ENCODE results near the gene RASAL1. TPM values are rescaled to one million over a fixed set of nuclear protein-coding genes. Genes with fewer than 3 reads are reported as not detected.
A peak's percentile ranks its signal among the peaks of the same experiment; 100 is the strongest.

RASAL1 gene
- total and polyA plus RNA-seq, 10 donors = 0.13 to 1.7 (median 0.62) TPM; not detected in 2

DNA sequence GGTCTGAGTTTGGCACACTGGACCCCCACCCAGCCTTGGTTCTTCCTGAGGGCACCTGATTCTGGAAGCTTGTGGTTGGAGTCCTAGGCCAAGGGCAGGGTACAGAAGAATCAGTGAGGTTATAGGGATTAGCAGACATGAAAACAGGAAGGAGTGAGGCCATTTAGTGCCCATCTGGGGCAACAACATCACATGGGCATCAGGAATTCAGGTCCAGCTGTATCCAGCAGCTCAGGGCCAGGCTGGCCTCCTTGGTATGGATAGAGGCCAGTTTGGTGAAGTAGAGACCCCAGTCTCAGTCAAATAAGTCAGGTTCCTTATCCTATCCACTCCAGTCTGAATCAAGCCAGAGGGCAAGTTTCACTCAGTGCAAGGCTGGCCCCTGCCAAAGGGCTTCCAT, 36.2 kb downstream of the RASAL1 start:
- peaks cover 0 to 30% (median 15%) of the 10 kb centered on the region in 6 donors for H3K36me3 ChIP-seq

DNA sequence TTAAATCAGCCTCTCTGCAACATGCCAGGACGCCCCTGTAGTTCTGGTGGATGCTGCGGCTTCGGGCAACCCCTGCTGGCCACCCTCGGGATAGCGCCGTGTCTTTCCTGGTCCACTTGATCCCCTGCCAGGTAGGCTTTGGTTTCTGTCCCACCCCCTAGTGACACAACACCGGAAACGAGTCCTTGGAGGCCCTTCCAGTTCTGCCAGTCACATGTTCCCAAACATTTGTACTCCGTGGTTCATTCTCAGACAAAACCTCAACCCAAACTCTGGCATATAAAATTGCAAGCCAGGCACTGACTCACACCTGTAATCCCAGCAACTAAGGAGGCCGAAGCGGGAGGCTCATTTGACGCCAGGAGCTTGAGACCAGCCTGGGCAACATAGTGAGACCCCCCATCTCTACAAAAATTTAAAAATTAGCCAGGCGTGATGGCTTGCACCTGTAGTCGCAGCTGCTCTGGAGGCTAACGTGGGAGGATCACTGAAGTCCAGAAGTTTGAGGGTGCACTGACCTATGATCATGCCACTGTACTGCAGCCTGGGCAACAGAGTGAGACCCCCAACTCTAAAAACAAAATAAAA, 37.0 kb downstream of the RASAL1 start:
- no peak overlapping the region for H3K4me3 ChIP-seq
- DNase-seq = peak; percentile 89
- H3K9me3 ChIP-seq = no peaks in the 10 kb centered on the region
- peaks cover 0 to 39% (median 19%) of the 10 kb centered on the region in 6 donors for H3K36me3 ChIP-seq
- H3K27me3 ChIP-seq (replicated peaks in 1 of 7) = peaks cover 0 to 8% (median 0%) of the 10 kb centered on the region in 7 donors
- 25 to 33% (median 27%) methylated on average over 14 to 15 of the region's 15 CpGs for WGBS, 5 donors
- TF ChIP-seq POLR2AphosphoS5 (IDR thresholded peaks at IDR 0.05) (peak; percentile 43 to 75 (median 73)), POLR2A (IDR thresholded peaks at IDR 0.05) (no peak)
- TF ChIP-seq, protein P1, sequence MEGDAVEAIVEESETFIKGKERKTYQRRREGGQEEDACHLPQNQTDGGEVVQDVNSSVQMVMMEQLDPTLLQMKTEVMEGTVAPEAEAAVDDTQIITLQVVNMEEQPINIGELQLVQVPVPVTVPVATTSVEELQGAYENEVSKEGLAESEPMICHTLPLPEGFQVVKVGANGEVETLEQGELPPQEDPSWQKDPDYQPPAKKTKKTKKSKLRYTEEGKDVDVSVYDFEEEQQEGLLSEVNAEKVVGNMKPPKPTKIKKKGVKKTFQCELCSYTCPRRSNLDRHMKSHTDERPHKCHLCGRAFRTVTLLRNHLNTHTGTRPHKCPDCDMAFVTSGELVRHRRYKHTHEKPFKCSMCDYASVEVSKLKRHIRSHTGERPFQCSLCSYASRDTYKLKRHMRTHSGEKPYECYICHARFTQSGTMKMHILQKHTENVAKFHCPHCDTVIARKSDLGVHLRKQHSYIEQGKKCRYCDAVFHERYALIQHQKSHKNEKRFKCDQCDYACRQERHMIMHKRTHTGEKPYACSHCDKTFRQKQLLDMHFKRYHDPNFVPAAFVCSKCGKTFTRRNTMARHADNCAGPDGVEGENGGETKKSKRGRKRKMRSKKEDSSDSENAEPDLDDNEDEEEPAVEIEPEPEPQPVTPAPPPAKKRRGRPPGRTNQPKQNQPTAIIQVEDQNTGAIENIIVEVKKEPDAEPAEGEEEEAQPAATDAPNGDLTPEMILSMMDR (IDR thresholded peaks at IDR 0.05 in 8 of 11, conservative IDR thresholded peaks at IDR 0.05 in 3 of 11) = peak; percentile 80 to 96 (median 90)
- H3K4me1 ChIP-seq = peaks cover 5 to 58% (median 20%) of the 10 kb centered on the region in 6 donors
- H3K27ac ChIP-seq = peak overlapping the region in 3 of 8 donors; percentile 21 to 39 (median 31)
- intact Hi-C loops (cut with DNase I; ENCODE audit: low total_unique reads) = loop anchor here (2.0 to 10.0 kb wide), 2 partner anchors 50 to 56 kb away; no protein-coding TSS in a partner anchor

More for the DNA sequence above, 36.2 kb downstream of the RASAL1 start:
- intact Hi-C loops (cut with DNase I; ENCODE audit: low total_unique reads) = loop anchor here (2.0 to 10.0 kb wide), 2 partner anchors 51 to 55 kb away; no protein-coding TSS in a partner anchor
- no peak overlapping the region for H3K27ac ChIP-seq
- TF ChIP-seq POLR2A (IDR thresholded peaks at IDR 0.05) (no peak), POLR2AphosphoS5 (IDR thresholded peaks at IDR 0.05) (no peak)
- TF ChIP-seq, protein P1 (IDR thresholded peaks at IDR 0.05 in 8 of 11, conservative IDR thresholded peaks at IDR 0.05 in 3 of 11) = no peak
- H3K4me3 ChIP-seq = no peak overlapping the region
- H3K27me3 ChIP-seq (replicated peaks in 1 of 7) = peaks cover 0 to 16% (median 0%) of the 10 kb centered on the region in 7 donors
- DNase-seq = no peak
- H3K9me3 ChIP-seq = no peaks in the 10 kb centered on the region
- H3K4me1 ChIP-seq = peaks cover 8 to 60% (median 27%) of the 10 kb centered on the region in 6 donors

DNA sequence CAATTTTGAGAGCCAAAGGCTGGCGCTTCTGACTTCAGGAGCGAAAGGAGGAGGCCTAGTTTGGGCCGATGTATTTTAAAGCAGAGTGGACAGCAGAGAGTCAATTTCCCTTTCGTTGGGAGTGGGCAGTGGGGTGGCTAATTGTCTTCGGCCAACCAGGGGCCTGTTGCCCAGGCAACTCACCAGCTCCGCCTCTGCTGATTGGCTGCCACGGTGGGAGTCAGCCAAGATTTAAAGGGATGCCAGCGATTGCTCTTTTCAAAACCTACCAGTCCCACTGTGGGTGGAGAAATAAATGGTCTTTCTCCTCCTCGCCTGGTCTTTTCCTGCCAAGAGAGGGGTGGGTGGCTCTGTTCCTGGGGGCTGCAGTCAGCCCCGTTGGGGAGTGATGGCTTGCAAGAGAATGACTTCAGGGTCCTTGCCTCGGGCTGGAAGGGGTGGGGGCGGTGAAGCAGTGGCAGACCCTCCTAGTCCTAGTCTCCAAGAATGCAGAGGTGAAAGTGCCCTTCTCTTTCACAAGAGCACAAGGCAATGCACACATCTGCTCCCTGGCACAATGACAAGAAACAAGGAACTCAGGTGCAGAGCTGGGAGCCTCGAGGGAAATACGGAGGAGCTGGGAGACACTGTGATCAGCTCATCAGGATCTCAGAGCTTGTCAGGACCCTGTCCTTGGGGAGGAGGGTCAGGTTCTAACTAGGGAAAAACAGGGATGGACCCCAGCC, 37.7 kb downstream of the RASAL1 start:
- no peak for TF ChIP-seq POLR2A (IDR thresholded peaks at IDR 0.05)
- no peak for TF ChIP-seq POLR2AphosphoS5 (IDR thresholded peaks at IDR 0.05)
- TF ChIP-seq, protein P1 (IDR thresholded peaks at IDR 0.05 in 8 of 11, conservative IDR thresholded peaks at IDR 0.05 in 3 of 11) = no peak
- WGBS, 5 donors = 57 to 68% (median 62%) methylated on average over 14 of the region's 14 CpGs
- H3K4me3 ChIP-seq = no peak overlapping the region
- H3K27me3 ChIP-seq (replicated peaks in 1 of 7) = peaks cover 0 to 11% (median 0%) of the 10 kb centered on the region in 7 donors
- H3K9me3 ChIP-seq = no peaks in the 10 kb centered on the region
- DNase-seq = no peak
- H3K36me3 ChIP-seq = peaks cover 0 to 43% (median 19%) of the 10 kb centered on the region in 6 donors
- peak overlapping the region in 4 of 8 donors; percentile 3 to 39 (median 20) for H3K27ac ChIP-seq
- intact Hi-C loops (cut with DNase I; ENCODE audit: low total_unique reads) = loop anchor here (2.0 to 10.0 kb wide), 2 partner anchors 49 to 57 kb away; no protein-coding TSS in a partner anchor
- peaks cover 6 to 62% (median 25%) of the 10 kb centered on the region in 6 donors for H3K4me1 ChIP-seq
